CD4-positive, CD25-positive, alpha-beta regulatory T cell (primary cell): ENCODE results near the gene DUSP28. TPM values are rescaled to one million over a fixed set of nuclear protein-coding genes. Genes with fewer than 3 reads are reported as not detected.
A peak's percentile ranks its signal among the peaks of the same experiment; 100 is the strongest.
"Not testable (repeated sequence)": the region's sequence is repeated elsewhere in the genome, so short reads cannot be mapped to it uniquely, and the experiment has no call there.

Experiments used
- ATAC-seq, 2 donors: fragments of 150-1000 bp; cut with Tn5 transposase; one replicate each; pipeline ENCODE4 v1.10.0; 2021; ENCODE audit warnings: low read depth in 2 of 2, moderate number of reproducible peaks in 2 of 2, moderate library complexity in 1 of 2
- DNase-seq, 3 donors: peaks; one replicate each; pipeline versions ENCODE4 v3.0.0 to v3.0.0-alpha.2; 2012 to 2022; ENCODE audit warnings: mixed read lengths in 1 of 3
- H3K27ac ChIP-seq: one replicate; pipeline ENCODE4 v1.7.0; 2013; ENCODE audit warnings: mild to moderate bottlenecking, low read length; ENCODE audit not compliant: insufficient read depth, poor library complexity, severe bottlenecking
- H3K27me3 ChIP-seq: one replicate; pipeline ENCODE4 v1.7.0; 2013; ENCODE audit warnings: low read length; ENCODE audit not compliant: control insufficient read depth, insufficient read depth
- H3K36me3 ChIP-seq: one replicate; pipeline ENCODE4 v1.7.0; 2013; ENCODE audit warnings: mild to moderate bottlenecking, low read length, moderate library complexity; ENCODE audit not compliant: control insufficient read depth, insufficient read depth
- H3K4me1 ChIP-seq: 2 replicates; pipeline ENCODE4 v1.7.0; 2013; ENCODE audit warnings: mild to moderate bottlenecking, low read length; ENCODE audit not compliant: insufficient read depth, control insufficient read depth, poor library complexity, severe bottlenecking
- H3K4me3 ChIP-seq: one replicate; pipeline ENCODE4 v1.7.0; 2013; ENCODE audit warnings: low read depth, mild to moderate bottlenecking, low read length, moderate library complexity
- H3K9me3 ChIP-seq, 2 experiments: 1 replicate in 1 of 2; 2 replicates in 1 of 2; pipeline ENCODE4 v1.7.0; 2013; ENCODE audit warnings: low read length in 2 of 2, mild to moderate bottlenecking in 1 of 2, moderate library complexity in 1 of 2; ENCODE audit not compliant: control insufficient read depth in 2 of 2
- H3K27ac Mint-ChIP-seq, 3 donors: one replicate each; pipeline ENCODE4 v1.8.0; 2020 to 2022; ENCODE audit warnings: mild to moderate bottlenecking in 3 of 3, mixed read lengths in 3 of 3, moderate library complexity in 2 of 3
- H3K27me3 Mint-ChIP-seq: one replicate; pipeline ENCODE4 v1.8.0; 2022; ENCODE audit warnings: mild to moderate bottlenecking, mixed read lengths
- H3K36me3 Mint-ChIP-seq: one replicate; pipeline ENCODE4 v1.8.0; 2020; ENCODE audit warnings: mixed read lengths
- H3K4me1 Mint-ChIP-seq, 4 donors: one replicate each; pipeline ENCODE4 v1.8.0; 2020 to 2022; ENCODE audit warnings: mixed read lengths in 4 of 4, mild to moderate bottlenecking in 1 of 4
- H3K4me3 Mint-ChIP-seq, 4 donors: one replicate each; pipeline ENCODE4 v1.8.0; 2020 to 2022; ENCODE audit warnings: mild to moderate bottlenecking in 4 of 4, mixed read lengths in 4 of 4, moderate library complexity in 3 of 4
- H3K9me3 Mint-ChIP-seq, 7 donors: one replicate each; pipeline ENCODE4 v1.8.0; 2020 to 2022; ENCODE audit warnings: mixed read lengths in 7 of 7, mild to moderate bottlenecking in 3 of 7, moderate library complexity in 2 of 7
- polyA plus RNA-seq, 4 donors: library from polyadenylated mRNA; unstranded; fragments of 300-500 nt; fragmentation: Illumina TruSeq; gene quantifications; one replicate each; pipeline ENCODE4 v1.2.3, GENCODE V29; 2021
- total RNA-seq: library from RNA; stranded (reverse); gene quantifications from one replicate; pipeline ENCODE4 v1.2.3, GENCODE V29; 2022

Gene DUSP28
- total and polyA plus RNA-seq, 5 donors from 2014 or later, result 8.3 to 27.2 (median 17.4) TPM

DNA sequence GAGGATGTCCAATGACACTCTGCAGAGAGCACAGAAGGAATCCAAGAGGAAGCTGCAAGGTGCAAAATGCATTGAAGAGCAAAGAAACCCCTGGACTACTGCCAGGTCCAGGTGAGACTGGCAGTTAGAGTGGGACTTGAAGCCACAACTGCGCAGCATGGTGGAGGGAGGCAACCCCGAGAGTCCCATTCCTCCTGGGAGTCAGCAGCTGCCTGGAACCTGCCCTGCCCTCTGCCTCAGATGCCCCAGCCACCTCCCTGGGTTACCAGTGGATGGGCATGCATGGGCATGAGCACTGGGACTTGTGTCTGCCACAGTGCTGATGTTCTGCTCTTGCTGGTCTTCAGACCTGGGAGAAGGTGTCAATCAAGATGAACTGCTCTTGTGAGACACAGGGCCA is 45.5 kb upstream of the DUSP28 start:
- Histone ChIP-seq H3K9me3 (no peaks in the 10 kb centered on the region), H3K4me3 (no peak overlapping the region), H3K27me3 (no peaks in the 10 kb centered on the region), H3K27ac (peak overlapping the region; percentile 80), H3K4me1 (peaks cover 14% of the 10 kb centered on the region), H3K36me3 (no peaks in the 10 kb centered on the region)
- Mint-ChIP-seq H3K4me1 (peaks cover 5 to 14% (median 10%) of the 10 kb centered on the region in 4 donors), H3K9me3 (peaks cover 0 to 2% (median 0%) of the 10 kb centered on the region in 7 donors), H3K27me3 (no peaks in the 10 kb centered on the region), H3K27ac (peak overlapping the region; percentile 88 to 91 (median 91)), H3K4me3 (peak overlapping the region in 1 of 4 donors; percentile 3), H3K36me3 (peaks cover 11% of the 10 kb centered on the region)
- ATAC-seq (no peak), DNase-seq (no peak)

DNA sequence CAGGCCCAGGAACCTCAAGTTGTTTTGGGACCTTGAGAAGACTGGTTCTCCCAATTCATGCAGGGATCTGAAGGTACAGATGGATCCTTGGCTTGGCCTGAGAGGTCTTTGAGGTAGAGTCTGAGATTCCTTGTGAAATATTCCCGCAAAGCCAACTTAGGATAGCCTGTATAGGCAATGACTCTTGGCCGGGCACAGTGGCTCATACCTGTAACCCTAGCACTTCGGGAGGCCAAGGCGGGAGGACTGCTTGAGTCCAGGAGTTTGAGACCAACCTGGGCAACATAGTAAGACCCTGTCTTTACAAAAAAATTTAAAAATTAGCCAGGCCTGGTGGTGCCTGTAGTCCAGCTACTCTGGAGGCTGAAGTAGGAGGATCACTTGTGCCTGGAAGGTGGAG is 42.8 kb upstream of the DUSP28 start:
- Histone ChIP-seq H3K4me1 (peaks cover 14% of the 10 kb centered on the region), H3K27me3 (no peaks in the 10 kb centered on the region), H3K4me3 (no peak overlapping the region), H3K36me3 (peaks cover under 1% of the 10 kb centered on the region), H3K9me3 (no peaks in the 10 kb centered on the region), H3K27ac (no peak overlapping the region)
- no peaks in the 10 kb centered on the region for H3K27me3 Mint-ChIP-seq
- peaks cover 0 to 2% (median 0%) of the 10 kb centered on the region in 7 donors for H3K9me3 Mint-ChIP-seq
- DNase-seq (no peak), ATAC-seq (no peak)
- H3K4me1 Mint-ChIP-seq, result peaks cover 5 to 20% (median 12%) of the 10 kb centered on the region in 4 donors
- H3K27ac Mint-ChIP-seq, result no peak overlapping the region
- H3K4me3 Mint-ChIP-seq, result no peak overlapping the region
- peaks cover 10% of the 10 kb centered on the region for H3K36me3 Mint-ChIP-seq

DNA sequence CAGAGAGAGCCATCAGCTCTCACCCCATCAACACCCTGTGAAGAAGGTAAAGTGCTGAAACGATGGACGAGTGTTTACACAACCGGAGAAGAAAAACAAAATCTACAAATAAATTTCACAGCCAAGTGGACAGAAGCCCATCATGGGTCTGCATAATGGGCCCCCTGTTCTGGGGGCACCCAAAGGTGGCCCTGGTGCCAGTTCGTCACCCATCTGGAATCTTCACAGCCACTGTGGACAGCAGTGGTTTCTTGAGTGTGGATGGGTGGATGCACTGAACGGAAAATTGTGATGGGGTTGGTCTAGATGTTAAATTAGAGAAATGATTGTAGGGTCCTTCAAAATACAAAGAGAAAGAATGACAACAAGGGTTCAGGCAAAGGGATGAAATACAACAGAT is 41.2 kb upstream of the DUSP28 start:
- H3K27ac ChIP-seq, result no peak overlapping the region
- no peaks in the 10 kb centered on the region for H3K9me3 ChIP-seq

DNA sequence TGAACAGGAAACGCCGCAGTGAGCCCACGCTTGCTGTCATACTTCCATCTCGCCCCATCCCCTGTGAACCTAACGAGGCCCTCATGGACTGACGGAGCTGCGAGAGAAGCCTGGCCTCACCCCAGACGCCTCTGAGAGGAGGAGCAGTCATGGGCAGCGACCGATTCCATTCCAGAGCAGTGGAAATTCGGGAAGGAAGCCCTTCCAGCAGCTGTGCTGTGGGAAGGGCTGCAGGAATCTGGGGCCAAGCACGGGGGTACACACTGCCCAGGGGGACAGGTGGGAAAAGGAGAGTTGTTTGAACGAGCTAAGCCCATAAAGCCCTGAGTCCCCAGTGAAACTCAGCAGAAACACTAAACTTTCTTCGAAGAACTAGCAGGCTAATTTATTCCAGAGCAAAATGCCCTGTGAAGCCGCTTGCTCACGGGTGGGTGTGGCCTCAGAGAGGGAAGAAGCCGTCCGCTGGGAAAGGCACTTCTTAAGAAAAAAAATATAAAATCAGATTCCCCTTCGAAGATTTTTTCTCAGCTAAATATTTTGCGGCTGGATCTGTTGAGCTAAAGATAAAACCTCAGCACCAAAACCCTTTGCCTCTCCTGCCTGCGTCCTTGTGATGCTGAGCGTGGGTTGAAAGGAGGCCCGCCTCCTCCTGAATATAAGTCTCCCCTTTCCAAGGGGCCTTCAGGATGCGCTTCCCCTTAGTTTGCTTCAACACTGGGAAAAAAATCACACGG is 40.6 kb upstream of the DUSP28 start:
- Mint-ChIP-seq H3K36me3 (peaks cover 24% of the 10 kb centered on the region), H3K4me1 (peaks cover 0 to 7% (median 3%) of the 10 kb centered on the region in 4 donors), H3K27me3 (no peaks in the 10 kb centered on the region), H3K9me3 (no peaks in the 10 kb centered on the region), H3K4me3 (no peak overlapping the region), H3K27ac (peak overlapping the region in 1 of 3 donors; percentile 14)
- H3K4me3 ChIP-seq, result no peak overlapping the region
- no peak overlapping the region for H3K27ac ChIP-seq
- ATAC-seq (no peak), DNase-seq (no peak)
- H3K9me3 ChIP-seq, result no peaks in the 10 kb centered on the region
- H3K36me3 ChIP-seq, result peaks cover 19% of the 10 kb centered on the region
- peaks cover 3% of the 10 kb centered on the region for H3K4me1 ChIP-seq
- H3K27me3 ChIP-seq, result no peaks in the 10 kb centered on the region

More for the DNA sequence above, 41.2 kb upstream of the DUSP28 start:
- peaks cover 17% of the 10 kb centered on the region for H3K36me3 ChIP-seq
- DNase-seq (no peak), ATAC-seq (no peak)
- H3K27ac Mint-ChIP-seq, result no peak overlapping the region
- no peak overlapping the region for H3K4me3 ChIP-seq
- no peak overlapping the region for H3K4me3 Mint-ChIP-seq
- H3K27me3 ChIP-seq, result no peaks in the 10 kb centered on the region
- H3K4me1 ChIP-seq, result peaks cover 9% of the 10 kb centered on the region
- no peaks in the 10 kb centered on the region for H3K27me3 Mint-ChIP-seq
- peaks cover 3 to 13% (median 8%) of the 10 kb centered on the region in 4 donors for H3K4me1 Mint-ChIP-seq
- peaks cover 0 to 1% (median 0%) of the 10 kb centered on the region in 7 donors for H3K9me3 Mint-ChIP-seq
- peaks cover 19% of the 10 kb centered on the region for H3K36me3 Mint-ChIP-seq

DNA sequence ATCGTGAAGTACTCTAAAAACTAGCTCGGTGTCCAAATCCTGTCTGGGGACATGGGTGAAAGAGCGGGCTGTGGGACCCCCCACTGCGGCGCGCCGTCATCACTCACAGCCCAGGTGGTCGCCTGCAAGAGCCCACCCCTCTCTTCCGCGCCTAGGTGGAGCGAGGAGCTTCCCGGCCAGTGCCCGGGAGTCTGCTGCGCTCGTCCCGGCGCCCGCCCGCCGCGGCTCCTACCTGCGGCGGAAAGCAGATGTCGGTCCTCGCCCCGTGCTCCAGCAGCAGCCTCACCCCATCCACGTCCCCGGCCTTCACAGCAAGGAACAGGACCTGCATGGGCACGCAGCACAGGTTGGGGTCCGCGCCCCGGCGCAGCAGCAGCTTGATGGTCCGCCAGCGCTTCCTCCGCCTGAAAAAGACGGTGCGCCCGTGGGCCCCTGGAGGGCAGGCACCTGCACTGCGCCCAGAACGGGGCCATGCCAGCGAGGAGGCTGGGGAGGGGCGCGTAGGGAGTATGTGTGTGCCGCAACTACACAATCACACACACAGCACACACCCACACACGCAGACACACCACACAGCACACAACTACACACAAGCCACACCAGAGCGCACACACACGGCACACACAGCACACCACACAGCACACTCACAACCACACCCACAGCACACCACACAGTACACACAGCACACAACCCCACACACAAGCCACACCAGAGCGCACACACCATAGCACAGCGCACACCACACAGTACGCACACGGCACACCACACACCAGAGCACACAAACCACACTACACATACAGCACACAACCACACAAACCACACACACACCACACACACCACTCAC is 39.8 kb upstream of the DUSP28 start:
- peaks cover 0 to 7% (median 3%) of the 10 kb centered on the region in 4 donors for H3K4me1 Mint-ChIP-seq
- Histone ChIP-seq H3K4me1 (no peaks in the 10 kb centered on the region), H3K9me3 (peaks cover 2 to 8% of the 10 kb centered on the region in 2 experiments), H3K27me3 (no peaks in the 10 kb centered on the region), H3K4me3 (no peak overlapping the region), H3K27ac (no peak overlapping the region), H3K36me3 (peaks cover 24% of the 10 kb centered on the region)
- peaks cover 32% of the 10 kb centered on the region for H3K36me3 Mint-ChIP-seq
- peaks cover 0 to 2% (median 0%) of the 10 kb centered on the region in 7 donors for H3K9me3 Mint-ChIP-seq
- no peaks in the 10 kb centered on the region for H3K27me3 Mint-ChIP-seq
- DNase-seq, result no peak
- no peak overlapping the region for H3K4me3 Mint-ChIP-seq
- no peak overlapping the region for H3K27ac Mint-ChIP-seq
- no peak for ATAC-seq

DNA sequence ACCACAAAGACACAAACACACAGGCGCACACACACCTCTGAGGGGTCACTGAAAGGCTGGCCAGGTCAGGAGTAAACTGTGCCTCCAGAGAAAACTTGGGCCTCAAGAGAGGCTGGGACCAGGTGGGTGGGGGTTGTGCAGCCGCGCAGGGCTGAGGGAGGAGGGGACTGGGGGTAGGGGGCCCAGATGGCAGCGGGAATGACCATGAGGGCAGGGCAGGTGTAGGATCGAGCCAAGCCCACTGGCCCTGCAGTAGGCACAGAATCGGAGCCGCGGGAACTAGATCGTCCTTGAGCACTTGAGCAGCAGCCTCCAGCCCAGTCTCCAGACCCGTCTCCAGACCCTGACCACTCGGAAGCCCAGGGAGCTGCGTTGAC is 39.2 kb upstream of the DUSP28 start:
- Histone ChIP-seq H3K27me3 (no peaks in the 10 kb centered on the region), H3K36me3 (peaks cover 24% of the 10 kb centered on the region), H3K4me1 (no peaks in the 10 kb centered on the region), H3K9me3 (peaks cover 2 to 13% of the 10 kb centered on the region in 2 experiments), H3K4me3 (no peak overlapping the region), H3K27ac (no peak overlapping the region)
- Mint-ChIP-seq H3K27me3 (no peaks in the 10 kb centered on the region), H3K4me1 (peaks cover 0 to 7% (median 3%) of the 10 kb centered on the region in 4 donors), H3K4me3 (no peak overlapping the region), H3K27ac (no peak overlapping the region), H3K9me3 (peaks cover 0 to 2% (median 0%) of the 10 kb centered on the region in 7 donors), H3K36me3 (peaks cover 36% of the 10 kb centered on the region)
- DNase-seq (no peak), ATAC-seq (no peak)

DNA sequence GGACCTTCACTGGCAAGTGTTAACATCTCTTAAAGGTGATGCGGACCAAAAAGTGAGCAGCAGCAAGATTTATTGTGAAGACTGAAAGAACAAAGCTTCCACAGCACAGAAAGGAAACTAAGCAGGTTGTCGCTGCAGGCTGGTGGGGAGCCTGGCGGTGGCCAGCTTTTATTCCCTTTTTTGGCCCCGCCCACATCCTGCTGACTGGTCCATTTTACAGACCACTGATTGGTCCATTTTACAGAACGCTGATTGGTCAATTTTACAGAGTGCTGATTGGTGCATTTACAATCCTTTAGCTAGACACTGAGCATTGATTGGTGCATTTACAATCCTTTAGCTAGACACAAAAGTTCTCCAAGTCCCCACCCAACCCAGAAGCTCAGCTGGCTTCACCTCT is 38.3 kb upstream of the DUSP28 start:
- Histone ChIP-seq H3K36me3 (peaks cover 24% of the 10 kb centered on the region), H3K9me3 (peaks cover 2 to 13% of the 10 kb centered on the region in 2 experiments)
- not testable (repeated sequence) for H3K27me3 Mint-ChIP-seq, DNase-seq, H3K4me3 ChIP-seq, H3K4me1 Mint-ChIP-seq, H3K27ac Mint-ChIP-seq, H3K27me3 ChIP-seq, ATAC-seq, H3K4me3 Mint-ChIP-seq, H3K27ac ChIP-seq, H3K9me3 Mint-ChIP-seq, H3K4me1 ChIP-seq
- peaks cover 38% of the 10 kb centered on the region for H3K36me3 Mint-ChIP-seq
